ENCODE measurements around the gene DAAM2.

Gene DAAM2

DNA sequence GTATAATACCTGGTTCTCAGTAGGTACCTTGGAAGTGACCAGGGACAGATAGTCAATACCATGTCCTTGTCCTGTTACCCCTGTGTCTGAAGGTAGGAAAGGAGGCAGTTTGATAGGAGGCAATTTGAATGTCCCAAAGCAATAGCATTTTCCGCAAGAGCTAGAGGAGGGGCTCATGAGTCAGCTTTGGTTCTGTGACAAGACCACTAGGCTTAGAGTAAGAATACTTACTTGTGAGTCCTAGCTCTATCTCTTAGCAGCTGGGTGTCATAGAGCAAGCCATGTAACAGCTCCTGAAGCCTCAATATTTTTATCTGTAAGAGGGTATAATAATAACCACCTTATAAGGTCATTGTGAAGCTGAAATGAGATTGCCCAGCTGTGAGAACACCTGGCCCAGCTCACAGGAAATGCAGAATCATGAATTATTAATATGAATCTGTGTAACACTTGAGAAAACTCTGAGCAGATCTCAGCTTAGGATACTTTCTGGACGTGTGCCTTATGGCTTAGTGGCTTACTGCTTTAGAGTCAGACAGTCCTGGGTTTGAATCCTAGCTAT, 58.6 kb downstream of the DAAM2 start:
- DNase-seq: no peak

DNA sequence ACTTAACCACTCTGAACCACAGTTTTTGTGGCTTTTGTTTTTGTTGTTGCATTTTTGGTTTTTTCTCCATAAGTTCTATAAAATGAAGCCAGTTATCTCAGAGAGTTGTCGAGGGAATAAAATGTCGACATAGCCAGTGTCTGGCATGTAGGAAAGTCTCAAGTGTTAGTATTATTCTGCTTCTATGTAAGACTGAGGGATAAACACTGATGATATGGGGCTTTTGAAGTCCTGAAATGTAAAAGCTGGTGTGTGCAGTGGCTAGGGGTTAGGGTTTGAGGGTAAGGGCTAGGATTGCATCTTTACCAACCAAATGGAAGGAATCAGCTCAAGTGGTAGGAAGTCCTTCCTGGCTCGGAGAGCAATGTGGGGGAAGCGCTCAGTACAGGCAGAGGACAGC, 59.2 kb downstream of the DAAM2 start:
- DNase-seq: no peak

DNA sequence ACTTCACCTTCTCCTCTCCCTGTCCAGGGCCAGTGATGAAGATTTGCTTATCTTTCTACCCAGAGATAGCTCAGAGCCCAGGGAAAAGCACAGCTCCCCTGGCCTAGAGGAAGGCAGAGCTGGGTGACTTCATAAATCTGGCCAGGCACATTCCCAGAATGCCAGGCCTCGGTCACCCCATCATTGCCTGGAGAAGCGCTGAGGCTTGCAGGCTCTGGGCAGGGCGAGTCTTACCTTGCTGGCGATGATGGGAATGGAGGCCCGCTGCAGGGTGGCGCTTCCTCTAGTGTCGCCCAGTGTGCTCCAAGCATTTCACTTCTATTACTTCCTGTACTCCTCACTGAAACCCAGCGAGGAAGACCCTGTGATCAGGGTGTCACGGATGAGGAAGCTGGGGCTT, 60.1 kb downstream of the DAAM2 start:
- DNase-seq: no peak

DNA sequence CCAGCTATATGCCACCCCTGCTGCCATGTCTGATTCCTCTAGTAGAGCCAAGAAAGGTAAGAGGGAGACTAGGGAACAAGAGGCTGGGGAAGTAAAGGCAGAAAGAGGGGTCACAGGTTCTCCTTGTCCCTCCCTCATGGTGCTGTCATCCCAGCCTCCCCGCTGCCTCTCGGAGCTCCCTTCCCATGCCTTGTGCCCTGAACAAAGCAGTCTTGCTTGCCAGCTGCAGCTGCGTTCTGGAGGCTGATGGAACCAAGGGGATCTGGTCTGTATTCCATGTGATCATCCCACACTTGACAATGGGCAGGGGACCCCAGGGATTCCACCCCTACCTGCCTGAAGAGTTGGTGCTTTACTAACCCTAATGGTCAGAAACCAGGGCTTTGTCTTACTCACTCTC, 61.4 kb downstream of the DAAM2 start:
- no peak for DNase-seq

DNA sequence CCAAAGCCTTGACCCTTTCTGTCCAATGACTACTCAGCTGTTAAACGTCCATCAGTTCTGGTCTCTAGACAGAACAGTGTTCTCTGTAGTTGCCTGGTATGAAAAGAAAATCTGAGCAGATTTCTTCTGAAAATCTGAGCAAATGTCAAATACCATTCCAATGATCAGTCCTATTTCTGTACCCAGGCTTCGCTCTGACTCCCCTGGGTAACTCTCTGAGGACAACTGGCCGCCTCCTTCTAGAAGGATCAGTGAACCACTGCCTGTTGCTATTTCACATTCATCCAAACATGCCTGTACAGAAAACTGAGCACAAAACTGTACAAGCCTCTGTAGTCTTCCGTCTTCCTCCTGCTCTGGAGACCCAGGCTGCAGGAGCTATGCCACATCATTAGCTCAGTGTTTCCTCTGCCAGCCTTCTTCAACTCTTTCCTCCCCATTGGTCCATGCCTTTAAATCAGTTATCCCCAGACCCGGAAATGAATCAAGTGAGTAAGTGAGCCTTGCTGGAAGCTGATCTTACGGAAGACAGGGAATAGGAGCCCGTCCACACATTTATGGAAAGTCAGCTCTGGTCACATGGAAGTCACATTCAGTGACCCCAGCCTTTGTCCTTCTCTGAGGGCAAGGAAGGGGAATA, 63.3 kb downstream of the DAAM2 start:
- no peak for DNase-seq

DNA sequence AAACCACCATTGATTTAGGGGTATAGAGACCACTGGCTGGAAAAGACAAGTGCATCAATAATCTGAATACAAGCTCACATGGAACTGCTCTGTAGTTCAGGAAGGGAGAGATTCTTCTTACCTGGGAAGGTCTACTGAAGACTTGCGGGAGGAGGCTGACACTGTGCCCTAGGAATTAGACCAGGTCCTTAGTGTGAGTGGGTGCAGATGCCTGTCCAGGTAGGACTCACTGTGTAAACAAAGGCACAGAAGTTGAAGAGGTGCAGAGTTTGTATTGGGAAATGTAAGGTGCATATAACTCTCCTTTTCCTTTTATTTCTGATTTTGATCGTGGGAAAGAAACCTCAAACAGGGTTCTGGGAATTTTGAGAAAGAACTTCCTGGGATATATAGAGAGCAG, 66.8 kb downstream of the DAAM2 start:
- DNase-seq: no peak

DNA sequence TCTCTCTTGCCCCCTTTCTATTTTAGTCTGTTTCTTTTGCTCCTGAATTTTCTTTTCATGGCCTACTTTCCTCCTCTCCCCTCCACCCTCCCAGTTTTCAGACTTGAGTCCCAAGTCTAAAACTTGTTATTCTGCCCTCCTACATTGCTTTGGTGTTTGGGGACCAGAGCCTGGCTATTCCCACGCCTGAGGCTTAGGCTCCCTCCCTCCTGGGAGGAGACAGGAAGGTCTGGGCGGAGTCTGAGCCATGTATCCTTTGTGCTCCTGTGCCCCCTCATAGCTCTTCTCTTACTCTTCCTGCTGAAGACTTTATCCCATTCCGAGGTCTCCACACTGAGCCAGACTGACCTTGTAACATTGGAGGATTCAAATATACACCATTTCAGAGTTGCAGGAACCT, 69.5 kb downstream of the DAAM2 start:
- DNase-seq: no peak

DNA sequence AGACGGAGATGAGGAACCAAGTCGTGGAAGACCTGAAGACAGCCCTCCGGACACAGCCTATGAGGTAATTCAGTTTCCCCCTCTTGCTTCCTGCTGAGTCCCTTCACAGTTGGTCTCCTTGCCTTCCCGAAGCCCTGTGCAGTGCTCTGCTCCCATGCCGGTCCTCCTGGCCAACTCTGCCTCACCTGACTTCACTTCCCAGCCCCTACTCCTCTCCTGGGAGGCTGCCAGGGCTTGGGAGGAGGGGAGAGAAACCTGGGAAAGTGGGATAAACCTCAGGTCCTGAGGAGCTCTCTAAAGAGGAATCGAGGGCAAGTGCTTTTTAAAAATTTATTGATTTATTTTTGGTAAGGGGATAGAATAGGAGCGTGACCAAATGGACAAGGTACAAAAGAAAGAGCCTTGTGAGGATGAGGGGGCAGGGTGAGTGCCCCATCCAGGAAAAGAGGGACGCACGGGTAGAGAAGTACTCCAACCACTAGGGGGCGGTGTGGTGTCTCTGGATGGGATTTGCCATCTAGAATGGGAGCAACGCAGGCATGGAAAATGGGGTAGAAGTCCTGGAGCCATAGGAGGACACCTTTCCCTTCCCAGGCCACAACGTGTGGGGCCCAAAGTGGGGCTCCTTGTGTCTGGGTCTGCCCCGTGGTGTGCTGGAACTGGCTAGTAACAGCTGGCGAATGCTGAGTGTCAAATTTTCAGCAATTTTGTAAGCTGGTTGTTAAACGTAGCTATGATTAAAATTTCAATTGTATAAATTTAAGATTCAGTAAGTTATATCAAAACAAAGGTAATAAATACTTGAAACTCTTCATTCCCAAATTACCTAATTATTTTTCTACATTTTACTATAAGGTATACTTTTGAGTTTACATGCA, 73.1 kb downstream of the DAAM2 start:
- peak; percentile 46 for DNase-seq

DNA sequence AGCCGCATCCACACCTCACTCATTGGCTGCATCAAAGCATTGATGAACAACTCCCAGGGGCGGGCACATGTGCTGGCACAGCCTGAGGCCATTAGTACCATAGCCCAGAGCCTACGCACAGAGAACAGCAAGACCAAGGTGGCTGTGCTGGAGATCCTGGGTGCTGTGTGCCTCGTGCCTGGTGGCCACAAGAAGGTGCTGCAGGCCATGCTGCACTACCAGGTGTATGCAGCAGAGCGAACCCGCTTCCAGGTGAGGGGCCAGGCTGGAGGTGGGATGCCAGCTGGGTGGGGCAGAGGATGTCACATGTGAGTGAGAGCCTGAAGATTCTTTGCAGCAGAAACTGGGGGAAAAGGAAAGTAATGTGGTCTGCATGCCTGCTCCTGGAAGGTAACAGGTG, 75.4 kb downstream of the DAAM2 start:
- DNase-seq: no peak

DNA sequence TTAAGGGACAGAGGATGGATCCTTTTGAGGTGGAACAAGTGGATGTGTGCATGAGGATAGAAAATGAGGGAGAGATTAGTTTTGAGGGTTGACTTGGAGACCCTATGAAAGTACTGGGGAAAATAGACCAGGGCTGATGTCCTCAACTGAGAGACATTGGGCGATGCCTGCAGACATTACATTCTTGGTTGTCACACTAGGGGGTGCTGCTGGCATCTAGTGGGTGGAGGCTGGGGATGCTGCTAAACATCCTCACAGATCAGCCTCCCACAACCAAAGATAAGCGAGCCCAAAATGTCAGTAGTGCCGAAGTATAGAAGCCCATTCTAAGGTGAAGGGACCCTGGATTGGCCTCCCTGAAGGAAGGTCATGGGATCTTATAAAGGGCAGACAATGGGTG, 78.8 kb downstream of the DAAM2 start:
- DNase-seq: no peak

DNA sequence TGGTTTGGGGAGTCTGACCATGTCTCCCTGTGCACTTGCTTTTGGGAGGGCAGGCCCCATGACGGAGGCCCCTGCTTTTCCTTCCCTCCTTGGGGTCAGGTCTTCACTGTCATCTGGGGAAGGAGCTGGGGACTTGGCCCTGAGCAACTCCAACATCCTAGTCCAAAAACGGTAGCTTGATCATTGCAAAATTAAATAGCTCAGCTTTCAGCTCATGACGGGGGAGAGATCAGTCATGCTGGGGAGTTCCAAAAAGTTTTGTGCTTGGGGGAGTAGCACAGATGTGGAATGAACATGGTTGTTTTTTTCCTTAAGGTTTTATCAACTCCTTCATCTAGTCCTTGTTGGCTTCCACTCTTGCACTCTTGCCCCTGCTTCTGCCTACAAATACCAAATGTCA, 81.3 kb downstream of the DAAM2 start:
- DNase-seq: no peak

DNA sequence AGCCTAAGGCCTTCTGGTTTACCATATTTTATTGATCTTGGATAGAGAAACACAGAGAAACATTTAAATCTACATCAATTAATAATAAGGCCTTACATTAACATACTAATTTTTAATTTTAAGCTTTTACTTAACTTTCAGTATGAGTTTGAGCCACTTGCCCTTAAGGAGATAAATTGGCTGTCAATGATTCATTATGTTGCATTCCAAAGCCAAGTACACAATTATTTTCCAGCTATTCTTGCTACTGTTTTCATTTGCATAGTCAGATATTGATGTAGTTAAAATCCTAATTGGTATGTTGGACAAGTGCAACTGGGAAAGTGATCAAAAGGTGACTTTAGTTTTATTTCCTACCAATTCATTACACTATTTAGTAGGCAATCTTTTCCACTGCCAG, 83.9 kb downstream of the DAAM2 start:
- peak; percentile 24 for DNase-seq

DNA sequence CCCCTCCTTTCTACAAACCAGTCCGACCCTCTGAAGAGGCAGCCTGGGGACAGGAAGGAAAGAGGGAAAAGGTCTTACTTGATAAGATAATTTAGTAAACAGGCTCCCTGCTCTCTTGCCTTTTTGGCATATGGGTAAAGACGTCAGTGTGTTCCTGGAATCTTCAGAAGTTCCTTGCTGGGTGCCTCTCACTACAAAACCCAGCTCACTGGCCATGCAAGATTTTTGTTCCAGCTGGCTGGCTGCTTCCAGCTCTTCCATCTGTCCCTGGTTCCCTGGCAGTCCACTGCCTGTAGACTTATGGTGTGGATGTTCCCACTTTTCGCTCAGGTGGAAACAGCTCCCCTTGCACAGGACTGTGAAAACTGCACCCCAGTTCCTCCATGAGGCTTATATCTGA, 84.7 kb downstream of the DAAM2 start:
- no peak for DNase-seq

DNA sequence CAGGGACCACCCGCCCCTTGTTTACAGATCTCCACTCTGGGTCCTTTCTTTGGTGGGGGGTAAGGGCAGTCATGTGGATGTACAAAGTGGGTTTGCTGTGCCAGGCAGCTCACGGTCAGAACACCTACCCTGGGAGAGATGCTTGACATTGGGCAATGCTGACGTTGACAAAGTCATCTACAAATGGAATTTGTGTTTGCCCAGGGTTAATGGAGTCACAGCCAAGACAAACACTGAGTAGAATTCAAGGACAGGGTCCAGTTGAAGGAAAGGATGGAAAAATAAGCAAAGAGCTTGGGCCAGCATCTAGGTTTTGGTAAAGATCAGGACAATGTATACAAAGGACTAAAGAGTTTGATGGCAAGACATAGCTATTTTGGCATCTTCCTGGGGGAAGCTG, 87.4 kb downstream of the DAAM2 start:
- no peak for DNase-seq

DNA sequence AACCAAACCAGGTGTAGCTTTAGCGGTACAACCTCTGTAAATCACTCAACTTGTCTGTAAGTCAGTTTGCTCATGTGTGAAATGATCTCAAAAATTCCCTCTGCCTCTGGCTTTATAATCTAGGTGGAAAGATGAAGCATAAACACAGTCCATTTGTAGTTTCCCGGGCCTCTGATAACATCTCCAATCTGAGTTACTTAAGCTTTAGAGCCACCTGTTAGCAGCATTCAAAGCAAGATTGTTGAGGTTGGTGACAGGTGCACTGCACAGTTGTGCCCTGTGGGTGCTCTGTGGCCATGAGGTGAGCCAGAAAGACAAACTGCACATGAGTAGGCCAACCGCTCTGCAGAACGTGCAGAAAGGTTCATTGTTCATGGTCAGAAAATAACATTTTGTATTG, 88.4 kb downstream of the DAAM2 start:
- DNase-seq: no peak

DNA sequence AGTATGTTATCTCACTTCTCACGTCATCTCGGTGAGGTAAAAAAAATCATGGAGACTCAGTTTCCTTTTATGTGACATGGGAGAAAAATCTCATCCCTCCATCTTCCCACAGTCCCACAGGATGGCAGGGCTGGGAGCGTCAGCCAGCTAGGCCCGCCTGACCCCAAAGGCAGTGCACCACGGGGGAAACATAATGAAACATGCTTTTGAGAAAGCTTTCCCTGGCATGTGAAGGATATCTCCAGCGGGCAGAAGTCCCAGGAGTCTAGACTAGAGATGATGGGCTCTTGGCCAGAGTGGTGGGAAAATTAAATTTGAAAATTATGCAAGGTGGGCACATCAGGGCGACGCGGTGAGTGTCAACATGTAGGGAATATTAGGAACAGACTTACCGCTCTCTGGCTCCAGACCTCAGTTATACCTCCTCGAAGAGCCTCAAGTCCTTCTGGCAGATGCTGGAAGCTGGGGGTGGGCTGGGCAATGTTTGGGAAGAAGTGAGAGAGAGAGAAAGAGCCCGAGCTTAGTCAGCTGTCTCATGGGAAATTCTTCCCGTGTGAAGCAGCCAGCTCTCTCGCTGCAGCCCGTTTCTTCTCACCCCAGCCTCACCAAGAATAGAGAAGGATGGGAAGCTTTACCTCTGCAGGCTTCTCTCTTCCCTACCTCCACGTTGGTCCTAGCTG, 89.8 kb downstream of the DAAM2 start:
- peak; percentile 40 for DNase-seq

DNA sequence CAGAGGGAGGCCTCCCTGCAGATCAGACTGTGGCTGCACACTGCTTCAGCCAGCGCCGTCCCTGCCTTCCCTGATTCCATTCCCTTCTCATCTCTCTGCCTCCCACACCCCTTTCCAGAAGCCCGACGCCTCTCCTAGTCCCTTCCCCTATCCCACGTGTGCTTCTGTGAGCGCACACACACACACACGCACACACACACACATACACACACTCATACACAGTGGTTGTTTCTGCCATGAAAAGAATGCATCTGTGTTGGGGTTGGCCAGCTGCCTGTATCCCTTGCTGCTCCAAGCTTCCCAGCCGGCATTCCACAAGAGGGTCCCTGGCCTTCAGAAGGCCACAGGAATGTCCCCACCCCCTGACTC, 90.3 kb downstream of the DAAM2 start:
- peak; percentile 72 for DNase-seq

DNA sequence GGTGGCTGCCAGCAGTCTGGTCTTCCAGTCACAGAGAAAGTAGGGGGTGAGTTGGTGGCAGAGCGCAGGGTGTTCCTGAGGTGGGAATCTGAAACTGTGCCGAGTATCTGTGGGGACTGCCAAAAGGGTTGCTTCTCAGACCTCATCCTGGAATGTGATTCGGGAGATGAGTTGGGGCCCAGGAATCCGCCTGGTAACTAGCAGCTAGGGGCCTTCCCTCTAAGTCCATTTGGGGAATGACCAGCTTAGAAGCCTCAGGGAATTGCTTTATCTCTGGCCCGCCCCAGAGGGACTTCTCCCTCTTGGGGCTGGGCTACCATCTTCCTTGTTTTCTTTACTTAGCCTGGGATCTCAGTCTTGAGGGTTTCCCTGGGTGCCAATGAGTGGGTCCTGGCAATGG, 92.5 kb downstream of the DAAM2 start:
- peak; percentile 41 for DNase-seq

DNA sequence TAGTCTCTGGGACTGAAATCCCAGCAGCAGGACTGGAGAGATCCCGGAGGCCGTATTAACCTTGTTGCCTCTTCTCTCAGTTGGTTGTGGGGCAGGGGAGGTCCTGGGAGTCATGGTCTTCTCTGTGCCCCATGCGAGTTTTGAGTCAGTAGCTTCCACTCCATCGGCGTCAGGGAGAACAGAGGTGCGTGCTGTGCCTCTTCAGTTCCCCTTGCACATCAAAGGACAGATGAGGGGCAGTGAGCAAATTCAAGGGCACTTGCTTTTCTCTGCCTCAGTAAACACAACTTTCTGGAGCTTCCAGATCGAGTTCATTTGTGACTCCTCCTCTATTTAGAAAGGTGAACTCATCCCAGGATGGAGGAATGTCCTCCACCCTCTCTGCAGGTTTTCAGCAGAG, 93.5 kb downstream of the DAAM2 start:
- no peak for DNase-seq

DNA sequence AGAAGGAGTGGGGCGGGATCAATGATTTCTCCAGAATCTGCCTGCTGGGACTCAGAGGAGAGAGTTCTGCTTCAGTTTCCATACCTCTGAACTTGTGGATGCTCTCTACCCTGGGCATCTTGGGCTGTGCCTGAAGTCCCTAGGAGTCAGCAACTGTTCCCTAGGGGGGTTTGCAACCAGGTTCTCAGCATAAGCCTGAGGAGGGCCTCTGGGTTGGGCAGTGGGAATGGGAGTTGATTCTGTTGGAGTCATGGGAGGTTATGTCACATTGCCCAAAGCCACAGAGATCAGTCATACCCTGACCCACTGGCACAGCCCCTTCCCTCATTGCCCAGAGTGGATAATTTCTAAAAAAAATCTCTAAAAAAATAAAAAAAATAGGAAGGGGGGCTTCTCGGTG, 94.7 kb downstream of the DAAM2 start:
- no peak for DNase-seq

DNA sequence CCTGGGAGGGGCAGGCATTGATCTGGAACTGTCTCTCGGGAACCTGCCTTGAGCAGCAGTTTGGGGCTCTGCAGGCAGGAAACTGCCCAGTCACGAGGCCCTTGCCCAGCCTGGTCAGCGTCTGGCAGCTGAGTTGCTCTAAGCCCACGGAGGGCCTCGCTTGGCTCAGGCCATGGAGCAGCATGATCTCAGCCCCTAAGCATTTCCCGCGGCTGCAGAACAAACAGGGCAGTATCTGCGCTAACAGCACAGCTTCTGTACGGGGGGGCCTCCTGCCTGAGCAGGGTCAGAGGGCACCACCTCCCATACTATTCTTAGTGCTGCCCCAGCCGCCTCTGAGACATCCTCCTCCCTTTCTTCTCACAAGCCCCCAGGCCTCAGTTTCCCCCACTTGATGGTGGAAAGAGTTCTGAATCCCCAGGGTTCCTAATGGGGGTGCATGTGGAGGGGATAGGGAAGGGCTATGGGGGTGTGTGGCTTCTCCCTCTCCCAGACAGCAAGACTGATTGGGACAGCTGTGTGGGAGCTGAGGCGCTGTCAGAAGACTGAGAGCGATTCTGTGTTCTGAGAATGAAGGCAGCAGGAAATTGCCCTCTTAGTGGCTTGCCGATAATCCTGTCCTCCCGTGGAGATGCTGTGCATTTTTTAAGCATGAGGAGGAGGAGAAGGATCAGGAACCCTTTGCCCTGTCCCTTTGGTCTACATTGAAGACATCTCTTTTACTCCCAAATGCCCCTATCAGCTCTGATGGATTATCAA, 95.7 kb downstream of the DAAM2 start:
- peak; percentile 94 for DNase-seq

DNA sequence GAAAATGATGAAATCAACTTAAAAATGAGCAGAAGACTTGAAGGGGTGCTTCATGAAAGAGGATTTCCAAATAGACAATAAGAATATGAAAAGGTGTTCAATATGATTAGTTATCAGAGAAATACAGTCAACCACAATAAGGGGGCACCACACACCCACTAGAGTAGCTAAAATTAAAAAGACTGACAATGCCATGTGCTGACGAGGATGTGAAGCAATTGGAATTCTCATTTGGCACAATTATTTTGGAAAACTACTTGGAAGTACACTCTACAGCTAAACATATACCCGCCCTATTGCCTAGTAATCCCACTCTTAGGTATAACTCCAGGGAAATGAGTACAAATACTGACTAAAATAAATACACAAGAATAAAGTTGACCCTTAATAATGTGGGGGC, 97.1 kb downstream of the DAAM2 start:
- no peak for DNase-seq

DNA sequence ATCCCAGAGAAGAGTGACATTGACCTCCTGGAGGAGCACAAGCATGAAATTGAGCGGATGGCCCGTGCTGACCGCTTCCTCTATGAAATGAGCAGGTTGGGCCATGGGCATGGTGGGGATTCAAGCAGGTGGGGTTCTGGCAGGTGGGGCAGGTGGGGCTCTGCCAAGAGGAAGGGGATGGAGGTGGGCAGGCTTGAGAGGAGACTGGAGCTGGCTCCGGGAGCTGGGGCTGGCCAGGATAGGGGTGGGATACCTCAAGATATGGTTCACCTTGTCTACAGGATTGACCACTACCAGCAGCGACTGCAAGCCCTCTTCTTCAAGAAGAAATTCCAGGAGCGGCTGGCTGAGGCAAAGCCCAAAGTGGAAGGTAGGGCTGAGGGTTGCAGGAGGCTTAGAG, 99.2 kb downstream of the DAAM2 start:
- DNase-seq: no peak
